Peyer's patch (tissue), 4 donors: ENCODE results near the gene RYK. TPM values are rescaled to one million over a fixed set of nuclear protein-coding genes. Genes with fewer than 3 reads are reported as not detected.

Experiments
- DNase-seq, 3 donors: peaks; one replicate each; pipeline ENCODE4 v3.0.0-alpha.2; 2017 to 2019
- H3K27ac ChIP-seq, 4 donors: fragments of 200-600 bp; sonication (generic); one replicate each; pipeline ENCODE4 v1.5.1; 2016 to 2019
- H3K27me3 ChIP-seq, 2 donors: fragments of 200-600 bp; sonication (generic); one replicate each; pipeline ENCODE4 v1.5.1; 2019
- H3K36me3 ChIP-seq, 3 donors: fragments of 200-600 bp; sonication (generic); one replicate each; pipeline ENCODE4 v1.5.1; 2016 to 2019
- H3K4me1 ChIP-seq, 4 donors: fragments of 200-600 bp; sonication (generic); one replicate each; pipeline ENCODE4 v1.5.1; 2016 to 2019
- H3K4me3 ChIP-seq, 4 donors: fragments of 200-600 bp; sonication (generic); 1 replicate in 3 of 4; 2 replicates in 1 of 4; pipeline ENCODE4 v1.5.1; 2016 to 2019; ENCODE audit warnings: mild to moderate bottlenecking in 1 of 4
- H3K9me3 ChIP-seq, 4 donors: fragments of 200-600 bp; sonication (generic); one replicate each; pipeline ENCODE4 v1.5.1; 2016 to 2019; ENCODE audit warnings: mild to moderate bottlenecking in 1 of 4
- POLR2A ChIP-seq, 2 donors: fragments of 450-650 bp; IDR thresholded peaks; one replicate each; pipeline ENCODE4 v1.5.1; 2017; ENCODE audit warnings: antibody characterized with exemption in 2 of 2, mild to moderate bottlenecking in 2 of 2, moderate library complexity in 2 of 2
- total RNA-seq, 4 donors: library from RNA; depleted of rRNA; stranded (reverse); fragments of >200 nt; gene quantifications; one replicate each; pipeline ENCODE4 v1.1.0, GENCODE V29; 2016
- TF ChIP-seq, protein P1 (sequence below), 6 experiments: fragments of 450-650 bp in 4 of 6; fragments of 200-600 bp in 2 of 6; sonication (generic) in 1 of 6; IDR thresholded peaks; one replicate each; pipeline ENCODE4 v1.5.1; 2017 to 2019; ENCODE audit warnings: antibody characterized with exemption in 6 of 6, mild to moderate bottlenecking in 3 of 6, moderate library complexity in 1 of 6

Gene RYK
- total RNA-seq, 4 donors from 2014 or later = 24.3 to 71.4 (median 38.2) TPM

DNA sequence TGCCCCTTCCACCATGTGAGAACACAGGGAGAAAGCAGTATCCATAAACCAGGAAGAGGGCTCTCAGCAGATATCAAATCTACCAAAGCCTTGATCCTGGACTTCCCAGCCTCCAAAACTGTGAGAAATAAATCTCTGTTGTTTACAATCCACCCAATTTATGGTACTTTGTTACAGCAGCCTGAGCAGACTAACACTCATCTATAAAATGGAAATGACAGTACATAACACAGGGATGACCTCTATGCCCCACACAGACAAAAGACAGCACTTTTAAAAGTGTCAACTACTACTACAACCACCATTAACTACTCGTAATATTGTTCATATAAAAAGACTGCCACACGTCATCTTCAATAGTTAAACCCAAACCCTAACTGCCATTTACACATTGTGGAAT lies 5.7 kb downstream of the RYK start:
- Histone ChIP-seq H3K4me3 (no peak overlapping the region), H3K27ac (no peak overlapping the region), H3K27me3 (no peaks in the 10 kb centered on the region), H3K9me3 (no peaks in the 10 kb centered on the region), H3K36me3 (no peaks in the 10 kb centered on the region), H3K4me1 (peaks cover 0 to 50% (median 0%) of the 10 kb centered on the region in 4 donors)
- TF ChIP-seq POLR2A (IDR thresholded peaks at IDR 0.05) = no peak
- TF ChIP-seq, protein P1, sequence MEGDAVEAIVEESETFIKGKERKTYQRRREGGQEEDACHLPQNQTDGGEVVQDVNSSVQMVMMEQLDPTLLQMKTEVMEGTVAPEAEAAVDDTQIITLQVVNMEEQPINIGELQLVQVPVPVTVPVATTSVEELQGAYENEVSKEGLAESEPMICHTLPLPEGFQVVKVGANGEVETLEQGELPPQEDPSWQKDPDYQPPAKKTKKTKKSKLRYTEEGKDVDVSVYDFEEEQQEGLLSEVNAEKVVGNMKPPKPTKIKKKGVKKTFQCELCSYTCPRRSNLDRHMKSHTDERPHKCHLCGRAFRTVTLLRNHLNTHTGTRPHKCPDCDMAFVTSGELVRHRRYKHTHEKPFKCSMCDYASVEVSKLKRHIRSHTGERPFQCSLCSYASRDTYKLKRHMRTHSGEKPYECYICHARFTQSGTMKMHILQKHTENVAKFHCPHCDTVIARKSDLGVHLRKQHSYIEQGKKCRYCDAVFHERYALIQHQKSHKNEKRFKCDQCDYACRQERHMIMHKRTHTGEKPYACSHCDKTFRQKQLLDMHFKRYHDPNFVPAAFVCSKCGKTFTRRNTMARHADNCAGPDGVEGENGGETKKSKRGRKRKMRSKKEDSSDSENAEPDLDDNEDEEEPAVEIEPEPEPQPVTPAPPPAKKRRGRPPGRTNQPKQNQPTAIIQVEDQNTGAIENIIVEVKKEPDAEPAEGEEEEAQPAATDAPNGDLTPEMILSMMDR (IDR thresholded peaks at IDR 0.05) = no peak
- DNase-seq = no peak

DNA sequence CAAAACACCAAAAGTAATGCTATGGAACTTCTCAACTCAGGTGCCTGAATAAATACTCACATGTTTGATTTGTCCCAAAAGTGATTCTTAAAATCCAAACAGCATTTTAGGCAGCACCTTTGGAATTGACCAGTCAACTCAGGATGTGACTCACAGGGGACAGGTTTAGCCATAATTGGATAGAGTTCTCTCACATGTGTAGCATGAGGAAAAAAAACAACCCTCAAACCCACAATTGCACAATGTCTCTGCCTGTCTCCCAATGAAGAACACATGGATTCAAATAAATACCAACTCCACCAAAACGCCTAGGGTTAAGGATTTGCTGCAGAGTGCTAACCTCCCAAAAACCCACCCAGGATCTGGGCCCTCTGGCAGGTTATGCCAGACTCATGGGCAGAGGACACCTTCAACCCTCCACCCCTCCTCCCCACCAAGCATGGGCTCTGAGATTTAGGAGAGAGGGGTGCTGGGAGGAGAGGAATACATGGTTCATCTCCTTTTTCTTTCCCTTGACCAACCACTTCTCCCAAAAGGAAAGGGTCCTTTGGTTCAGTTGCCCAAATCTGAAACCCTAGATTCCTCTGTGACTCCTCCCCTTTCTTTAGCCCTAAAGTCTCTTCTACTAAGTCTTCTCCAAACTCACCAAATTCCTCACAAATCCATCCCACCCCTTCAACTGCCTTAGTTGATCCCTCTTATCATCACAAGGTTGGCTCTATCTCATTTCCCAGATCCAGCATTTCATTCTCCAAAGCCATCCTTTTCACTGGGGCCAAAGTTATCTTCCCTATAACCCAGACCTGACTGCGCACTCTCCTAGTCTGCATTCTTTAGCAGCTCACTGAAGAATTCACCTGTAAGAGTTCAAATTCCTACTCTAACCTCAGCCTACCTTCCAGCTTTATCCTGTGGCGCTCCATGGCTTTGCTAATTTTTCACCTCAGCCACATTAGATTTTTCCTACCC lies 7.7 kb downstream of the RYK start:
- no peak for TF ChIP-seq POLR2A (IDR thresholded peaks at IDR 0.05)
- TF ChIP-seq, protein P1 (IDR thresholded peaks at IDR 0.05) = no peak
- no peak overlapping the region for H3K4me3 ChIP-seq
- H3K27me3 ChIP-seq = no peaks in the 10 kb centered on the region
- no peak overlapping the region for H3K27ac ChIP-seq
- no peaks in the 10 kb centered on the region for H3K9me3 ChIP-seq
- H3K4me1 ChIP-seq = peaks cover 0 to 50% (median 4%) of the 10 kb centered on the region in 4 donors
- no peaks in the 10 kb centered on the region for H3K36me3 ChIP-seq
- DNase-seq = no peak

DNA sequence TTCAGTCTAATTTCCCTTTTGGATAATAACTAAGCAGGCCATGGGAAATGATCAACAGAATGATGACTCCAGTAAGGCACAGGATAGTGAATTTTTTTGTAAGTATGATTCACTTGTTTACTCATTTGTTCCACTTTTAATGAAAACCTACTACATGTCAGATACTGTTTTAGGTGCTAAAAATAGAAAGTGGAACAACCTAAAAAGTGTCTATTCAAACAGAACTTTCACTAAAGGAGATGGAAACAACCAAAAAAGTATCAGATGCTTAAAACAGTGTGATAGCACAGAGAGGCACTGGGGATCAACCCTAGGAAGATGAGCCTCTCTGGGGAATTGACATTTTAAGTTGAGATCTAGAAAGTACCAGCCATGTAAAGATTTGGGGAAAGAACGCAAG lies 11.1 kb downstream of the RYK start:
- Histone ChIP-seq H3K27ac (no peak overlapping the region), H3K27me3 (no peaks in the 10 kb centered on the region), H3K9me3 (no peaks in the 10 kb centered on the region), H3K4me1 (peaks cover 0 to 65% (median 8%) of the 10 kb centered on the region in 4 donors), H3K4me3 (no peak overlapping the region), H3K36me3 (no peaks in the 10 kb centered on the region)
- TF ChIP-seq, protein P1 (IDR thresholded peaks at IDR 0.05) = no peak
- TF ChIP-seq POLR2A (IDR thresholded peaks at IDR 0.05) = no peak
- no peak for DNase-seq

DNA sequence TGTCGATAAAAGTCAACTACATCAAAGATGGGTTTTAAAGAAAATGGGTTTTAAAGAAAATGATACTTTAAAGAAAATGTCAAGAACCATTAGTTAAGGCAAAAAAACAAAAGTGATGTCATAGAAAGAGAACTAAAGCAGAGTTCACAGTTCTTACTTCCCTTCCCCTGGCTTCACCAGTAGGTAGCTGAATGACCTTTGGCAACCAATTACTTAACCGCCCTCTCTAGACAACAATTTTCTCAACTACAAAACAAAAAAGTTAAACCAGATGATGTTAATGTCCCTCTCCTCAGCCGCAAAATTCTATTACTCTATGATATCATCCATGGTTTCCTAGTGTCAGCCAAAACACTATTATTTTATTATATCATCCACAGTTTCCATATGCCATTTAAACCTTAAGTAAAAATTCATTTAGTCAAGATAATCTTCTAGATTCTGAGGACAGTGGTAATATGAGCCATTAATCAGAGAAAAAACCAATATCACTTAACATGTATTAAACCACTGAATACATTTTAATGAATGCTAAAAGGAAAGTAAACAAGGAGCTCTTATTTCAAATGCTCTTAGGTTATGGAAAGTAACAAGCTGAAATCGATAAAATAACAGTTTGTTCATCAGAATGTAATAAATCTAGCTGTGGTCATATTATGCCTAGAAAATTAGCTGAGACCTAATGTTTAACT lies 13.1 kb downstream of the RYK start:
- Histone ChIP-seq H3K27me3 (no peaks in the 10 kb centered on the region), H3K4me3 (no peak overlapping the region), H3K9me3 (no peaks in the 10 kb centered on the region), H3K36me3 (no peaks in the 10 kb centered on the region), H3K27ac (no peak overlapping the region), H3K4me1 (peaks cover 0 to 54% (median 8%) of the 10 kb centered on the region in 4 donors)
- DNase-seq = no peak
- TF ChIP-seq POLR2A (IDR thresholded peaks at IDR 0.05) = no peak
- TF ChIP-seq, protein P1 (IDR thresholded peaks at IDR 0.05) = peak in 1 of 6 experiments; percentile 8

DNA sequence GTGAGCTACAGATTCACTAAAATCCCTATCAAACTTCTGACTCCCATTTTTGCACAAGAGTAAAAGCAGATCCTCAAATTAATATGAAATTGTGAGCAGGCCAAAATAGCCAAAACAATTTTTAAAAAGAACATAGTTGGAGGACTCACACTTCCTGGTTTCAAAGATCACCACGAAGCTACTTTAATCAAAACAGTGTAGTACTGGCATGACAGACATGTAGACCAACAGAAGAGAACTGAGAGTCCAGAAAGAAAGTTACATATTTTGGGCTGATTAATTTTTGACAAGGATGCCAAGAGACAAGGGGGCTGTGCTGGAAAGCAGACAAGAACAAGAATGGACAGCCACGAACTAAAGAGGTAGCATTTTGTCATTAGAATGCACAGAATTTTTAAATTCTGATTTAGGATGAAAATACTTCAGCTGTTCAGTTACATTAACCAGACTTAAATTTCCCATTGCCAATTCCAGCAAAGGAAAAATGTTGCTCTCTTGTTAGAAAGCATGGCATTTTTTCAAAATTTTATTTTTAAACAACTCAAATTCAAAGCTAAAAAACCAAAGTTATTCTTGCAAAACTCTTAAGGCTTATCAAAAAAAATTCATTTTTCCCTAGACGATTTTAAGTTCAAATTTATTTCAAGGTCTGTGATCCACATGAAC lies 14.0 kb downstream of the RYK start:
- Histone ChIP-seq H3K4me3 (no peak overlapping the region), H3K36me3 (no peaks in the 10 kb centered on the region), H3K4me1 (peaks cover 0 to 53% (median 8%) of the 10 kb centered on the region in 4 donors), H3K27me3 (no peaks in the 10 kb centered on the region), H3K9me3 (no peaks in the 10 kb centered on the region), H3K27ac (peak overlapping the region in 1 of 4 donors; percentile 3)
- TF ChIP-seq, protein P1 (IDR thresholded peaks at IDR 0.05) = no peak
- TF ChIP-seq POLR2A (IDR thresholded peaks at IDR 0.05) = no peak
- DNase-seq = no peak
